ENCODE data around the gene PRKCZ. TPM values are rescaled to one million over a fixed set of nuclear protein-coding genes. Genes with fewer than 3 reads are reported as not detected.

PRKCZ gene
- total RNA-seq, 3 donors from 2014 or later: 0.64 to 17.9 (median 12.5) TPM

DNA sequence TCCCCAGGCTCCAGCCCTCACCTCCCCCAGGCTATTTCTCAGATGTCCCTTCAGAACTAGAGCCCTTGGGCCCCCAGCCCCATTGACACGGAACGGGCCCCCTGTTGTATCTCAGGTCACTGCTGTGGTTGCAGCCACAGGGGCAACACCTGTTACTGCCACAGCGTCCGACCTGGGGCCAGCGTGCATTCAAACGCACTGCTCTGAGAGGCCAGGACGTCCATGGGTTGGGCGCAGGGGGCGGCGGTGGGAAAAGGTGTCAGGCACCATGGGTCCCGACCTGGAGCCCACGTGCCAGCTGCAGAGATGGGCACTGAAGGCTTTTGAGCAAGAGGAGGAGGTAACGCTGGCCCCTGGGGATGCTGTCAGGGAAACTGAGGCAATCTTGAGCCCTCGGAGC lies 131.1 kb downstream of the PRKCZ start:
- Histone ChIP-seq H3K9me3 (no peaks in the 10 kb centered on the region), H3K36me3 (no peaks in the 10 kb centered on the region), H3K4me1 (no peaks in the 10 kb centered on the region), H3K27me3 (no peaks in the 10 kb centered on the region), H3K27ac (no peak overlapping the region), H3K4me3 (no peak overlapping the region)
- TF ChIP-seq, protein P1, sequence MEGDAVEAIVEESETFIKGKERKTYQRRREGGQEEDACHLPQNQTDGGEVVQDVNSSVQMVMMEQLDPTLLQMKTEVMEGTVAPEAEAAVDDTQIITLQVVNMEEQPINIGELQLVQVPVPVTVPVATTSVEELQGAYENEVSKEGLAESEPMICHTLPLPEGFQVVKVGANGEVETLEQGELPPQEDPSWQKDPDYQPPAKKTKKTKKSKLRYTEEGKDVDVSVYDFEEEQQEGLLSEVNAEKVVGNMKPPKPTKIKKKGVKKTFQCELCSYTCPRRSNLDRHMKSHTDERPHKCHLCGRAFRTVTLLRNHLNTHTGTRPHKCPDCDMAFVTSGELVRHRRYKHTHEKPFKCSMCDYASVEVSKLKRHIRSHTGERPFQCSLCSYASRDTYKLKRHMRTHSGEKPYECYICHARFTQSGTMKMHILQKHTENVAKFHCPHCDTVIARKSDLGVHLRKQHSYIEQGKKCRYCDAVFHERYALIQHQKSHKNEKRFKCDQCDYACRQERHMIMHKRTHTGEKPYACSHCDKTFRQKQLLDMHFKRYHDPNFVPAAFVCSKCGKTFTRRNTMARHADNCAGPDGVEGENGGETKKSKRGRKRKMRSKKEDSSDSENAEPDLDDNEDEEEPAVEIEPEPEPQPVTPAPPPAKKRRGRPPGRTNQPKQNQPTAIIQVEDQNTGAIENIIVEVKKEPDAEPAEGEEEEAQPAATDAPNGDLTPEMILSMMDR (IDR thresholded peaks at IDR 0.05): no peak
- TF ChIP-seq POLR2AphosphoS5 (IDR thresholded peaks at IDR 0.05): no peak
- TF ChIP-seq POLR2A (IDR thresholded peaks at IDR 0.05): no peak
- no peak for DNase-seq (ENCODE audit: low spot score in 2 of 2)
- intact Hi-C loops (cut with DNase I; ENCODE audit: low total_unique reads): no loop called here

DNA sequence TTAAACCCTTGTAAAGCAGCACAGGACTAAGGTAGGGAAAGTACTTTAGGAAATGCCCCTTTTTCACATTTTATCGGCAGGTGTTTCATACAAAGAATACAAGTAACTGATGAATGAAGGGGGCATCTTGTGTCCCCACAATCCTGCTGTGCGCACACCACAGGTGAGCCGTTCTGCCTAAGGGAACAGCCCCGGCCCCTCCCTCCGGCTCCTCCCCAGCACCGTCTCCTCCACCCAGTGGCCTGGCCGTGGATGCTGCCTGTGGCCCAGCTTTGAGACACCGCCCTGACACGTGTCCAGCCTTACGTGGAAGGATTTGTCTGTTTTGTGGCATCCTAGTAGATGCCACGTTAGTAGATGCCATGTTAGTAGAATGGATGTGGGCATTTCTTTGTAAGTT lies 131.5 kb downstream of the PRKCZ start:
- H3K27ac ChIP-seq: no peak overlapping the region
- no peaks in the 10 kb centered on the region for H3K27me3 ChIP-seq
- intact Hi-C loops (cut with DNase I; ENCODE audit: low total_unique reads): no loop called here
- no peaks in the 10 kb centered on the region for H3K9me3 ChIP-seq
- H3K4me3 ChIP-seq: no peak overlapping the region
- no peaks in the 10 kb centered on the region for H3K36me3 ChIP-seq
- no peak for TF ChIP-seq POLR2AphosphoS5 (IDR thresholded peaks at IDR 0.05)
- TF ChIP-seq POLR2A (IDR thresholded peaks at IDR 0.05): no peak
- TF ChIP-seq, protein P1 (IDR thresholded peaks at IDR 0.05): no peak
- no peaks in the 10 kb centered on the region for H3K4me1 ChIP-seq
- no peak for DNase-seq (ENCODE audit: low spot score in 2 of 2)

- Histone ChIP-seq H3K27ac (no peak overlapping the region), H3K9me3 (no peaks in the 10 kb centered on the region), H3K4me3 (no peak overlapping the region), H3K4me1 (no peaks in the 10 kb centered on the region), H3K36me3 (no peaks in the 10 kb centered on the region), H3K27me3 (no peaks in the 10 kb centered on the region)
- DNase-seq (ENCODE audit: low spot score in 2 of 2): no peak
- TF ChIP-seq POLR2AphosphoS5 (IDR thresholded peaks at IDR 0.05): no peak
- TF ChIP-seq, protein P1 (IDR thresholded peaks at IDR 0.05): no peak
- TF ChIP-seq POLR2A (IDR thresholded peaks at IDR 0.05): no peak
- intact Hi-C loops (cut with DNase I; ENCODE audit: low total_unique reads): no loop called here
Observed at GRCh38 chr1:2182376-2182775, 132.2 kb downstream of the PRKCZ start.

DNA sequence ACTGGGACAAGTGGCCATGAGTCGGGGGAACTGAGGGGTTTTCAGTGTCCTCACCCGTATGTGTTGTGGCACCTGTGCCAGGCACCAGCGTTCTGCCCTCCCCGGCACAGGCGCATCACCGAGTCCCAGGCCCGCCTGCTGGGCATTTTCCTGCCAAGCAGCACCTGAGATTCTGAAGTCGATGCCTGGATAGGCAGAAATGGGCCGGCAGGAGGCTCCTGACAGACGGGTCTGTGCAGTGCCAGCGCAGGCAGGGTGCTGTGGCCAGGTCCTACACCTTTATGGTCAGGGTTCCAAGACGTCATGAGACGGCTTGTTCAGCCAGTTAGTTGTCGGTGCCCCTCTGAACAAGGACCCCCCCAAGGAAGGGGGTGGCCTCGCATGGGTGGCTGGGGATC lies 133.7 kb downstream of the PRKCZ start:
- H3K36me3 ChIP-seq: no peaks in the 10 kb centered on the region
- TF ChIP-seq POLR2A (IDR thresholded peaks at IDR 0.05) (no peak), POLR2AphosphoS5 (IDR thresholded peaks at IDR 0.05) (no peak)
- TF ChIP-seq, protein P1 (IDR thresholded peaks at IDR 0.05): no peak
- intact Hi-C loops (cut with DNase I; ENCODE audit: low total_unique reads): no loop called here
- no peaks in the 10 kb centered on the region for H3K27me3 ChIP-seq
- no peaks in the 10 kb centered on the region for H3K4me1 ChIP-seq
- H3K4me3 ChIP-seq: no peak overlapping the region
- no peak overlapping the region for H3K27ac ChIP-seq
- no peaks in the 10 kb centered on the region for H3K9me3 ChIP-seq
- DNase-seq (ENCODE audit: low spot score in 2 of 2): no peak

DNA sequence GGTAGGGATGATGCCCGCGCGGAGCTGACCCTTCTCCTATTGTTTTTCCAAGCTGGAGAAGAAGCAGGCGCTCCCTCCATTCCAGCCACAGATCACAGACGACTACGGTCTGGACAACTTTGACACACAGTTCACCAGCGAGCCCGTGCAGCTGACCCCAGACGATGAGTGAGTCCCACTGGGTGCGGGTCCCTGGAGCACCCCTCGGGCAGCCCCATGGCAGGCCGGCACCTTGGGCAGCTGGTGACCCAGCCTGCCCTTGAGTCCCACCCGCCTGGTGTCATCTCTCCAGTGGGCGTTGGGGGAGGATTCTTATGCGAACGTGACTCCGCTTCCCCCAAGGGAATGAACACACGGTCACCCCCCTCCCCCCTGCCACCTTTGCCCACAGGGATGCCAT lies 134.3 kb downstream of the PRKCZ start:
- intact Hi-C loops (cut with DNase I; ENCODE audit: low total_unique reads): no loop called here
- no peaks in the 10 kb centered on the region for H3K27me3 ChIP-seq
- no peaks in the 10 kb centered on the region for H3K4me1 ChIP-seq
- H3K36me3 ChIP-seq: no peaks in the 10 kb centered on the region
- DNase-seq (ENCODE audit: low spot score in 2 of 2): no peak
- no peak overlapping the region for H3K27ac ChIP-seq
- H3K4me3 ChIP-seq: no peak overlapping the region
- TF ChIP-seq, protein P1 (IDR thresholded peaks at IDR 0.05): no peak
- TF ChIP-seq POLR2AphosphoS5 (IDR thresholded peaks at IDR 0.05) (no peak), POLR2A (IDR thresholded peaks at IDR 0.05) (no peak)
- H3K9me3 ChIP-seq: no peaks in the 10 kb centered on the region
